Measurements from ENCODE around the gene TBX4.

Gene TBX4

GRCh38 chr17:61452301-61453290 is at the start of gene TBX4:
TBX4 (plus strand) TSS chr17:61452422; CDS start chr17:61456491, 4,069 bp downstream.
- DNase-seq: no peak

GRCh38 chr17:61402978-61403800 is 49.0 kb upstream of the TBX4 start:
- DNase-seq: no peak

GRCh38 chr17:61403801-61404662 is 48.2 kb upstream of the TBX4 start:
- no peak for DNase-seq

GRCh38 chr17:61404663-61404912 is 47.6 kb upstream of the TBX4 start:
- DNase-seq: no peak

- no peak for DNase-seq
Measured at GRCh38 chr17:61404913-61405685, 47.1 kb upstream of the TBX4 start.

- DNase-seq: no peak
Measured at GRCh38 chr17:61405686-61406536, 46.3 kb upstream of the TBX4 start.

- no peak for DNase-seq
Measured at GRCh38 chr17:61406537-61406845, 45.7 kb upstream of the TBX4 start.

- DNase-seq: no peak
Measured at GRCh38 chr17:61406971-61407911, 45.0 kb upstream of the TBX4 start.

- no peak for DNase-seq
Measured at GRCh38 chr17:61408151-61409041, 43.8 kb upstream of the TBX4 start.

GRCh38 chr17:61409301-61410112 is 42.7 kb upstream of the TBX4 start:
- DNase-seq: no peak

- DNase-seq: peak; percentile 79
Measured at GRCh38 chr17:61410141-61411010, 41.8 kb upstream of the TBX4 start.

GRCh38 chr17:61411011-61411260 is 41.3 kb upstream of the TBX4 start:
- DNase-seq: no peak

GRCh38 chr17:61411261-61412142 is 40.7 kb upstream of the TBX4 start:
- DNase-seq: no peak

- peak; percentile 80 for DNase-seq
Measured at GRCh38 chr17:61412143-61412859, 39.9 kb upstream of the TBX4 start.

- DNase-seq: no peak
Measured at GRCh38 chr17:61412860-61413660, 39.2 kb upstream of the TBX4 start.

Data from CD4-positive, alpha-beta T cell treated with Interleukin-17A for 1 hour (primary cell).